ENCODE data around the gene EXOC3. TPM values are rescaled to one million over a fixed set of nuclear protein-coding genes. Genes with fewer than 3 reads are reported as not detected.

EXOC3 gene
- total RNA-seq, 1 experiment from 2014 or later, result 60.1 TPM

- TF ChIP-seq TEAD1 (CRISPR knock-in tag; IDR thresholded peaks at IDR 0.05), result no peak
- no peak for TF ChIP-seq SOX15 (CRISPR knock-in tag; IDR thresholded peaks at IDR 0.05)
- no peak for TF ChIP-seq MAX (CRISPR knock-in tag; IDR thresholded peaks at IDR 0.05)
- no peak for TF ChIP-seq JAZF1 (CRISPR knock-in tag; IDR thresholded peaks at IDR 0.05)
- no peak for TF ChIP-seq IRF2 (CRISPR knock-in tag; IDR thresholded peaks at IDR 0.05; ENCODE audit: borderline replicate concordance, low read depth)
- TF ChIP-seq KAT7 (CRISPR knock-in tag; IDR thresholded peaks at IDR 0.05; ENCODE audit: borderline replicate concordance), result no peak
- TF ChIP-seq TP53 (CRISPR knock-in tag; IDR thresholded peaks at IDR 0.05), result no peak
Measured at GRCh38 chr5:434443-435146, 8.4 kb upstream of the EXOC3 start (continued).

GRCh38 chr5:435156-435790, 7.7 kb upstream of the EXOC3 start:
- DNase-seq (ENCODE audit: low spot score), result no peak
- ChIA-PET POLR2A (interaction anchor here (0.5 kb wide), 1 partner anchor 188 kb away, joined by 3 read pairs; no protein-coding TSS in a partner anchor), CTCF (interaction anchor here (1.0 to 8.8 kb wide), 7 partner anchors 11 to 118 kb away, joined by 3 to 73 read pairs (median 8); partner anchors contain the start of gene AHRR)
- Mint-ChIP-seq H3K9me3 (no peaks in the 10 kb centered on the region), H3K36me3 (no peaks in the 10 kb centered on the region), H3K27me3 (ENCODE audit: low read depth) (no peaks in the 10 kb centered on the region), H3K27ac (no peak overlapping the region), H3K4me1 (no peaks in the 10 kb centered on the region), H3K4me3 (no peak overlapping the region)
- TF ChIP-seq ERG (CRISPR knock-in tag; IDR thresholded peaks at IDR 0.05) (no peak), HMGA2 (CRISPR knock-in tag; IDR thresholded peaks at IDR 0.05) (no peak), ESRRA (CRISPR knock-in tag; IDR thresholded peaks at IDR 0.05; ENCODE audit: borderline replicate concordance) (no peak), E2F4 (CRISPR knock-in tag; IDR thresholded peaks at IDR 0.05; ENCODE audit: borderline replicate concordance, low read depth) (no peak)
- ATAC-seq, result no peak

- Mint-ChIP-seq H3K36me3 (no peaks in the 10 kb centered on the region), H3K9me3 (no peaks in the 10 kb centered on the region), H3K27ac (no peak overlapping the region), H3K4me3 (no peak overlapping the region), H3K27me3 (ENCODE audit: low read depth) (no peaks in the 10 kb centered on the region), H3K4me1 (no peaks in the 10 kb centered on the region)
- DNase-seq (ENCODE audit: low spot score), result peak; percentile 62
- no peak for TF ChIP-seq ERG (CRISPR knock-in tag; IDR thresholded peaks at IDR 0.05)
- TF ChIP-seq CTCF (IDR thresholded peaks at IDR 0.05), result peak; percentile 24; the same call in 1 of the 2 replicates
- ChIA-PET POLR2A (interaction anchor here (0.5 kb wide), 1 partner anchor 187 kb away, joined by 3 read pairs; no protein-coding TSS in a partner anchor), CTCF (interaction anchor here (0.6 to 8.8 kb wide), 14 partner anchors 10 to 120 kb away, joined by 3 to 73 read pairs (median 4); partner anchors contain the start of gene AHRR)
- peak; percentile 80 for ATAC-seq
Measured at GRCh38 chr5:435961-436640, 6.9 kb upstream of the EXOC3 start.

All from WTC11 (cell line).